DND-41 (cell line): Measurements from ENCODE around the gene TMEM121.

Experiments
- EZH2 ChIP-seq: IDR thresholded peaks from 3 replicates; pipeline ENCODE4 v1.6.1; 2012; ENCODE audit warnings: borderline replicate concordance, low read depth, mild to moderate bottlenecking, moderate library complexity, low read length, inconsistent platforms; ENCODE audit not compliant: severe bottlenecking
- TF ChIP-seq, protein P1 (sequence below): IDR thresholded peaks from 2 replicates; pipeline ENCODE4 v1.5.1; 2012; ENCODE audit warnings: borderline replicate concordance, low read length, moderate library complexity, mild to moderate bottlenecking; ENCODE audit not compliant: poor library complexity, severe bottlenecking; ENCODE audit errors: extremely low read depth

DNA sequence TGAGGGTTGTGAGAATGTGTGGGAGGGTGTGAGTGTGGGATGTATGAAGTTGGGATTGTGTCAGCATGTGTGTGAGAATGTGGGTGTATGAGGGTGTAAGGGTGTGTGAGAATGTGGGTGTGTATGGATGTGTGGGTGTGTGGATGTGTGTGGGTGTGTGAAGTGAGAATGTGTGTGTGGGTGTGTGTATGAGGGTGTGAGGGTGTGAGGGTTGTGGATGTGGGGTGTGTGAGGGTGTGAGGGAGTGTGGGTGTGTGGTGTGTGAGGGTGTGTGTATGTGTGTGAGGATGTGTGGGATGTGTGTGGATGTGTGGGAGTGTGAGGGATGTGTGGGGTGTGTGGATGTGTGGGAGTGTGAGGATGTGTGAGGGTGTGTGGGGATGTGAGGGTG, 37.0 kb downstream of the TMEM121 start:
- TF ChIP-seq, protein P1, sequence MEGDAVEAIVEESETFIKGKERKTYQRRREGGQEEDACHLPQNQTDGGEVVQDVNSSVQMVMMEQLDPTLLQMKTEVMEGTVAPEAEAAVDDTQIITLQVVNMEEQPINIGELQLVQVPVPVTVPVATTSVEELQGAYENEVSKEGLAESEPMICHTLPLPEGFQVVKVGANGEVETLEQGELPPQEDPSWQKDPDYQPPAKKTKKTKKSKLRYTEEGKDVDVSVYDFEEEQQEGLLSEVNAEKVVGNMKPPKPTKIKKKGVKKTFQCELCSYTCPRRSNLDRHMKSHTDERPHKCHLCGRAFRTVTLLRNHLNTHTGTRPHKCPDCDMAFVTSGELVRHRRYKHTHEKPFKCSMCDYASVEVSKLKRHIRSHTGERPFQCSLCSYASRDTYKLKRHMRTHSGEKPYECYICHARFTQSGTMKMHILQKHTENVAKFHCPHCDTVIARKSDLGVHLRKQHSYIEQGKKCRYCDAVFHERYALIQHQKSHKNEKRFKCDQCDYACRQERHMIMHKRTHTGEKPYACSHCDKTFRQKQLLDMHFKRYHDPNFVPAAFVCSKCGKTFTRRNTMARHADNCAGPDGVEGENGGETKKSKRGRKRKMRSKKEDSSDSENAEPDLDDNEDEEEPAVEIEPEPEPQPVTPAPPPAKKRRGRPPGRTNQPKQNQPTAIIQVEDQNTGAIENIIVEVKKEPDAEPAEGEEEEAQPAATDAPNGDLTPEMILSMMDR = no peak
- TF ChIP-seq EZH2 = no peak
